GM23338 (cell line): Measurements from ENCODE around the gene KRT16. TPM values are rescaled to one million over a fixed set of nuclear protein-coding genes. Genes with fewer than 3 reads are reported as not detected.
"Not testable (repeated sequence)": the region's sequence is repeated elsewhere in the genome, so short reads cannot be mapped to it uniquely, and the experiment has no call there.

Experiments
- ATAC-seq: fragments of 200-7000 bp; cut with Tn5 transposase; 3 replicates; pipeline ENCODE4 v1.9.1; 2020
- DNase-seq: peaks from one replicate; pipeline ENCODE4 v3.0.0-alpha.2; 2015; ENCODE audit warnings: low spot score
- H2AFZ ChIP-seq: fragments of 200-600 bp; sonication (generic); 2 replicates; pipeline ENCODE4 v1.8.0; 2016; ENCODE audit warnings: antibody characterized with exemption, mild to moderate bottlenecking, moderate library complexity
- H3F3A ChIP-seq: fragments of 200-600 bp; sonication (generic); replicated peaks from 2 replicates; pipeline ENCODE4 v1.8.0; 2017; ENCODE audit warnings: antibody characterized with exemption, mixed run types, low read depth
- H3K27ac ChIP-seq: fragments of 200-600 bp; sonication (generic); 2 replicates; pipeline ENCODE4 v1.6.1; 2016; ENCODE audit warnings: low read depth
- H3K27me3 ChIP-seq: fragments of 200-600 bp; sonication (generic); 2 replicates; pipeline ENCODE4 v1.8.0; 2016; ENCODE audit warnings: mild to moderate bottlenecking, mixed run types, moderate library complexity; ENCODE audit not compliant: insufficient read depth
- H3K36me3 ChIP-seq: fragments of 200-600 bp; sonication (generic); 2 replicates; pipeline ENCODE4 v1.8.0; 2016; ENCODE audit warnings: mild to moderate bottlenecking; ENCODE audit not compliant: insufficient read depth
- H3K4me1 ChIP-seq: fragments of 200-600 bp; sonication (generic); 2 replicates; pipeline ENCODE4 v1.8.0; 2016; ENCODE audit warnings: mild to moderate bottlenecking, moderate library complexity; ENCODE audit not compliant: insufficient read depth
- H3K4me2 ChIP-seq: fragments of 200-600 bp; sonication (generic); 2 replicates; pipeline ENCODE4 v1.7.1; 2017; ENCODE audit warnings: mixed run types
- H3K4me3 ChIP-seq: fragments of 200-600 bp; sonication (generic); 2 replicates; pipeline ENCODE4 v1.6.1; 2016; ENCODE audit warnings: mixed run types
- H3K79me2 ChIP-seq: fragments of 200-600 bp; sonication (generic); replicated peaks from 2 replicates; pipeline ENCODE4 v1.8.0; 2017; ENCODE audit warnings: mild to moderate bottlenecking; ENCODE audit not compliant: insufficient read depth
- H3K9me2 ChIP-seq: fragments of 200-600 bp; sonication (generic); 2 replicates; pipeline ENCODE4 v1.8.0; 2017; ENCODE audit not compliant: insufficient read depth
- H4K20me1 ChIP-seq: fragments of 200-600 bp; sonication (generic); replicated peaks from 2 replicates; pipeline ENCODE4 v1.8.0; 2017; ENCODE audit warnings: mild to moderate bottlenecking; ENCODE audit not compliant: insufficient read depth
- H3K27ac Mint-ChIP-seq: 2 replicates; pipeline ENCODE4 v1.8.0; 2020; ENCODE audit warnings: inconsistent platforms, mild to moderate bottlenecking, moderate library complexity, mixed read lengths
- H3K27me3 Mint-ChIP-seq: 3 replicates; pipeline ENCODE4 v1.8.0; 2022; ENCODE audit warnings: low read depth, mild to moderate bottlenecking, moderate library complexity, mixed read lengths, inconsistent platforms; ENCODE audit not compliant: insufficient read depth, poor library complexity
- H3K36me3 Mint-ChIP-seq: 3 replicates; pipeline ENCODE4 v1.8.0; 2021; ENCODE audit warnings: low read depth, mild to moderate bottlenecking, inconsistent platforms, moderate library complexity, mixed read lengths
- H3K4me1 Mint-ChIP-seq: 3 replicates; pipeline ENCODE4 v1.8.0; 2020; ENCODE audit warnings: mild to moderate bottlenecking, inconsistent platforms, mixed read lengths
- H3K4me3 Mint-ChIP-seq: 3 replicates; pipeline ENCODE4 v1.8.0; 2021; ENCODE audit warnings: moderate library complexity, mild to moderate bottlenecking, inconsistent platforms, mixed read lengths
- H3K9me3 Mint-ChIP-seq: 3 replicates; pipeline ENCODE4 v1.8.0; 2020; ENCODE audit warnings: moderate library complexity, mild to moderate bottlenecking, inconsistent platforms, mixed read lengths
- CTCF ChIP-seq, 2 experiments: fragments of 200-600 bp in 1 of 2; sonication (generic) in 1 of 2; conservative IDR thresholded peaks; 2 replicates each; pipeline versions ENCODE4 v1.5.1 to v1.6.1; 2016 to 2017; ENCODE audit warnings: antibody characterized with exemption in 2 of 2, low read depth in 2 of 2, mild to moderate bottlenecking in 2 of 2, moderate library complexity in 1 of 2
- ETS1 ChIP-seq: IDR thresholded peaks from 2 replicates; pipeline ENCODE4 v1.6.1; 2016; ENCODE audit warnings: antibody characterized with exemption
- EZH2 ChIP-seq: fragments of 200-600 bp; sonication (generic); IDR thresholded peaks from one replicate; pipeline ENCODE4 v1.8.0; 2017; ENCODE audit warnings: antibody characterized with exemption, mild to moderate bottlenecking, low read depth; ENCODE audit not compliant: unreplicated experiment
- EZH2phosphoT487 ChIP-seq: fragments of 200-600 bp; sonication (generic); IDR thresholded peaks from one replicate; pipeline ENCODE4 v1.8.1; 2018; ENCODE audit warnings: antibody characterized with exemption; ENCODE audit not compliant: unreplicated experiment
- NANOG ChIP-seq: IDR thresholded peaks from 2 replicates; pipeline ENCODE4 v1.6.1; 2016; ENCODE audit warnings: antibody characterized with exemption, borderline replicate concordance
- POLR2AphosphoS5 ChIP-seq: IDR thresholded peaks from 2 replicates; pipeline ENCODE4 v1.6.1; 2016; ENCODE audit warnings: antibody characterized with exemption, low read depth
- STAT1 ChIP-seq: IDR thresholded peaks from one replicate; pipeline ENCODE4 v1.6.1; 2016; ENCODE audit warnings: antibody characterized with exemption; ENCODE audit not compliant: unreplicated experiment
- ZNF114 ChIP-seq: fragments of 250-450 bp; sonication (Bioruptor Pico); IDR thresholded peaks from 2 replicates; pipeline ENCODE4 v1.5.0; 2020; ENCODE audit warnings: mild to moderate bottlenecking, moderate library complexity
- ZNF331 ChIP-seq: fragments of 250-450 bp; sonication (Bioruptor Pico); IDR thresholded peaks from 2 replicates; pipeline ENCODE4 v1.5.0; 2020; ENCODE audit warnings: low read depth, mild to moderate bottlenecking, moderate library complexity
- polyA plus RNA-seq: library from polyadenylated mRNA; unstranded; fragments of >200 nt; fragmentation: Nextera tagmentation; extraction: Ambion mirVana; gene quantifications from 2 replicates; pipeline ENCODE4 v1.2.1, GENCODE V29; 2016
- total RNA-seq: library from RNA; depleted of rRNA; stranded (reverse); fragments of >200 nt; shearing (Covaris generic); gene quantifications from 2 replicates; pipeline ENCODE4 v1.2.3, GENCODE V29; 2014

Gene KRT16
- total and polyA plus RNA-seq, 2 experiments from 2014 or later = not detected

DNA sequence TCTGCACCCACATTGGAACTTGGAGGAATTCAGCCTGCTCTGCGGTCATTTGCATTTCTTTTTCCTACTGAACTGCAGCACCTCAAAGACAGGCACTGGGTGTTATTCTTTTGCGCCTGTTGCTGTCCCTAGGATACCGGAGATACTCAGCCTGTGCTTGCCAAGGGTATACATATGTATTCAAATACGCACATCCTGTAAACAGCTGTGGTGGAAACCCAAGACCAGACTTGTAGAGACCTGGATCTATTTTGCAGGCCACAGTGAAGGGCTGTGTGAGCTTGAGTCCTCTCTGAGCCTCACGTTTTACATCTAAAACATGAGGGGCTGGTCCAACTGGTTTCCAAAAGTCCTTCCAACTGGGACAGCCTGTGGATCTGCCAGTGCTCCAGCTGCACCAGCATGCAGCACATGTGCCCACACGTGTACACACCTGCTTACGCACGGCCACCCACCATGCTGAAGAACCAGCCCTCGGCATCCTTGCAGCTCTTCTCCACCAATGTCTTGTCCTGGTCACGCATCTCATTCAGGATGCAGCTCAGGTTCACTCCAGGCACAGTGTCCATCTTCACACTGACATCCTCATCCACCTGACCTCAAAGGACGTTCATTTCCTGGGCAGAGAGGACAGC is 16.2 kb upstream of the KRT16 start:
- H3K27me3 ChIP-seq, ATAC-seq, H2AFZ ChIP-seq, H3K9me3 Mint-ChIP-seq, H3K4me1 ChIP-seq, H3K4me3 ChIP-seq, H3K9me2 ChIP-seq, DNase-seq, H3K4me3 Mint-ChIP-seq, H3K4me2 ChIP-seq, H4K20me1 ChIP-seq, H3F3A ChIP-seq, H3K36me3 Mint-ChIP-seq, H3K27ac Mint-ChIP-seq, H3K79me2 ChIP-seq, H3K27ac ChIP-seq, H3K36me3 ChIP-seq: not testable (repeated sequence)
- peaks cover 14% of the 10 kb centered on the region for H3K27me3 Mint-ChIP-seq
- H3K4me1 Mint-ChIP-seq = peaks cover 21% of the 10 kb centered on the region

DNA sequence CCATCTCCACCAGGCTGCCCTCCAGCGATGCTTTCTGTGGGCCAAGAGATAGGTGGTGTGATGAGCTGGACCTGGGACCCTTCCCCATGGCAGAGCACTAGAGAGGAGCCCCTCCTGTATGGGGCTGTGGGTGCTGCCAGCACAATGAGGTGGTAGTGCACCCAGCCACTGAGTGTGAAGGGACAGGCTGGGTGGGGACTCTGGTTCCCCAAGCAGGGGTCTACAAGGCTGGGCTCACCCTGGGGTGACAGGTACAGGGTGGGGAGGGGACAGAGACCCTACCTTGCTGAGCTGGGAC is 15.5 kb upstream of the KRT16 start:
- not testable (repeated sequence) for H3K4me1 ChIP-seq, H3K4me3 ChIP-seq, H3K27ac ChIP-seq, H3K36me3 Mint-ChIP-seq, H3K4me2 ChIP-seq, H3K36me3 ChIP-seq, H3F3A ChIP-seq, ATAC-seq, H3K9me2 ChIP-seq, H3K27ac Mint-ChIP-seq, H3K79me2 ChIP-seq, H3K27me3 ChIP-seq, H3K9me3 Mint-ChIP-seq, H2AFZ ChIP-seq, H4K20me1 ChIP-seq, H3K4me3 Mint-ChIP-seq, DNase-seq
- H3K4me1 Mint-ChIP-seq = peaks cover 21% of the 10 kb centered on the region
- peaks cover 17% of the 10 kb centered on the region for H3K27me3 Mint-ChIP-seq

GRCh38 chr17:41627316-41628072 is 14.9 kb upstream of the KRT16 start:
- H3K9me2 ChIP-seq = no peaks in the 10 kb centered on the region
- no peak overlapping the region for H3K4me3 ChIP-seq
- Mint-ChIP-seq H3K9me3 (no peaks in the 10 kb centered on the region), H3K36me3 (no peaks in the 10 kb centered on the region), H3K27ac (no peak overlapping the region; the same call in 1 of the 2 replicates), H3K4me3 (no peak overlapping the region; the same call in 2 of the 3 replicates), H3K27me3 (peaks cover 17% of the 10 kb centered on the region), H3K4me1 (peaks cover 21% of the 10 kb centered on the region)
- no peak overlapping the region for H2AFZ ChIP-seq
- H3K4me2 ChIP-seq = no peak overlapping the region
- H4K20me1 ChIP-seq = no peaks in the 10 kb centered on the region
- DNase-seq (peak; percentile 23), ATAC-seq (peak; percentile 43; the same call in 2 of the 3 replicates)
- no peaks in the 10 kb centered on the region for H3K36me3 ChIP-seq
- TF ChIP-seq ETS1 (no peak), EZH2phosphoT487 (no peak), EZH2 (no peak), ZNF114 (no peak), POLR2AphosphoS5 (no peak), STAT1 (no peak), ZNF331 (CRISPR knock-in tag) (no peak), CTCF (conservative IDR thresholded peaks at IDR 0.05; ENCODE audit: low read depth in 2 of 2) (peak in 1 of 2 experiments; percentile 55; a peak in 2 of 4 replicates), NANOG (no peak)
- H3K4me1 ChIP-seq = peaks cover 6% of the 10 kb centered on the region; the same call in 1 of the 2 replicates
- H3K27me3 ChIP-seq = no peaks in the 10 kb centered on the region
- no peaks in the 10 kb centered on the region for H3F3A ChIP-seq
- H3K79me2 ChIP-seq = no peaks in the 10 kb centered on the region
- no peak overlapping the region for H3K27ac ChIP-seq

GRCh38 chr17:41626914-41627295 is 14.3 kb upstream of the KRT16 start:
- not testable (repeated sequence) for DNase-seq, H3K27ac Mint-ChIP-seq, H2AFZ ChIP-seq, H3K4me3 Mint-ChIP-seq, H3K9me2 ChIP-seq, H3K79me2 ChIP-seq, H3K4me3 ChIP-seq, H3K36me3 Mint-ChIP-seq, H3K36me3 ChIP-seq, H3K4me2 ChIP-seq, H3F3A ChIP-seq, H3K9me3 Mint-ChIP-seq, ATAC-seq, H3K27ac ChIP-seq, H3K27me3 ChIP-seq, H4K20me1 ChIP-seq, H3K4me1 ChIP-seq
- peaks cover 21% of the 10 kb centered on the region for H3K4me1 Mint-ChIP-seq
- peaks cover 19% of the 10 kb centered on the region for H3K27me3 Mint-ChIP-seq
